ENCODE data around the gene NUDT1. TPM values are rescaled to one million over a fixed set of nuclear protein-coding genes. Genes with fewer than 3 reads are reported as not detected.

Gene NUDT1
- total and polyA plus RNA-seq, 2 donors = 37.5 to 105 TPM

GRCh38 chr7:2248984-2249694, 7.1 kb downstream of the NUDT1 start:
- H3K27me3 ChIP-seq (ENCODE audit: control insufficient read depth in 2 of 2, insufficient read depth in 1 of 2, low read length in 1 of 2) = no peaks in the 10 kb centered on the region
- DNase-seq (ENCODE audit: low read depth in 6 of 9, low spot score in 9 of 9) = peak in 1 of 9 donors; percentile 27
- H3K9me3 ChIP-seq (ENCODE audit: control insufficient read depth in 2 of 2, insufficient read depth in 1 of 2, low read length in 1 of 2) = no peaks in the 10 kb centered on the region
- H3K27ac ChIP-seq (ENCODE audit: low read depth in 1 of 2, low read length in 1 of 2) = peak overlapping the region in 1 of 2 donors; percentile 43
- peaks cover 31 to 33% of the 10 kb centered on the region in 2 donors for H3K36me3 ChIP-seq (ENCODE audit: control insufficient read depth in 2 of 2, insufficient read depth in 2 of 2, low read length in 1 of 2)
- 22% methylated on average over 24 of the region's 24 CpGs for WGBS
- H3K4me3 ChIP-seq (ENCODE audit: low read length in 2 of 2) = no peak overlapping the region
- peaks cover 12 to 49% of the 10 kb centered on the region in 2 donors for H3K4me1 ChIP-seq (ENCODE audit: control insufficient read depth in 2 of 2, insufficient read depth in 2 of 2, low read length in 2 of 2)

GRCh38 chr7:2249744-2250323, 7.8 kb downstream of the NUDT1 start:
- Histone ChIP-seq H3K27me3 (ENCODE audit: control insufficient read depth in 2 of 2, insufficient read depth in 1 of 2, low read length in 1 of 2) (no peaks in the 10 kb centered on the region), H3K4me3 (ENCODE audit: low read length in 2 of 2) (no peak overlapping the region), H3K36me3 (ENCODE audit: control insufficient read depth in 2 of 2, insufficient read depth in 2 of 2, low read length in 1 of 2) (peaks cover 33 to 34% of the 10 kb centered on the region in 2 donors), H3K4me1 (ENCODE audit: control insufficient read depth in 2 of 2, insufficient read depth in 2 of 2, low read length in 2 of 2) (peaks cover 12 to 42% of the 10 kb centered on the region in 2 donors), H3K27ac (ENCODE audit: low read depth in 1 of 2, low read length in 1 of 2) (no peak overlapping the region), H3K9me3 (ENCODE audit: control insufficient read depth in 2 of 2, insufficient read depth in 1 of 2, low read length in 1 of 2) (no peaks in the 10 kb centered on the region)
- no peak for DNase-seq (ENCODE audit: low read depth in 6 of 9, low spot score in 9 of 9)
- WGBS = 95% methylated on average over 27 of the region's 27 CpGs

- WGBS = 92% methylated on average over 10 of the region's 10 CpGs
- Histone ChIP-seq H3K9me3 (ENCODE audit: control insufficient read depth in 2 of 2, insufficient read depth in 1 of 2, low read length in 1 of 2) (no peaks in the 10 kb centered on the region), H3K4me1 (ENCODE audit: control insufficient read depth in 2 of 2, insufficient read depth in 2 of 2, low read length in 2 of 2) (peaks cover 6 to 26% of the 10 kb centered on the region in 2 donors), H3K27me3 (ENCODE audit: control insufficient read depth in 2 of 2, insufficient read depth in 1 of 2, low read length in 1 of 2) (no peaks in the 10 kb centered on the region), H3K36me3 (ENCODE audit: control insufficient read depth in 2 of 2, insufficient read depth in 2 of 2, low read length in 1 of 2) (peaks cover 23 to 33% of the 10 kb centered on the region in 2 donors), H3K27ac (ENCODE audit: low read depth in 1 of 2, low read length in 1 of 2) (no peak overlapping the region), H3K4me3 (ENCODE audit: low read length in 2 of 2) (no peak overlapping the region)
- DNase-seq (ENCODE audit: low read depth in 6 of 9, low spot score in 9 of 9) = no peak
Measured at GRCh38 chr7:2251381-2251780, 9.4 kb downstream of the NUDT1 start.

GRCh38 chr7:2251841-2252771, 10.1 kb downstream of the NUDT1 start:
- Histone ChIP-seq H3K4me1 (ENCODE audit: control insufficient read depth in 2 of 2, insufficient read depth in 2 of 2, low read length in 2 of 2) (peaks cover 4 to 19% of the 10 kb centered on the region in 2 donors), H3K27me3 (ENCODE audit: control insufficient read depth in 2 of 2, insufficient read depth in 1 of 2, low read length in 1 of 2) (no peaks in the 10 kb centered on the region), H3K9me3 (ENCODE audit: control insufficient read depth in 2 of 2, insufficient read depth in 1 of 2, low read length in 1 of 2) (no peaks in the 10 kb centered on the region), H3K27ac (ENCODE audit: low read depth in 1 of 2, low read length in 1 of 2) (no peak overlapping the region), H3K36me3 (ENCODE audit: control insufficient read depth in 2 of 2, insufficient read depth in 2 of 2, low read length in 1 of 2) (peaks cover 23 to 33% of the 10 kb centered on the region in 2 donors), H3K4me3 (ENCODE audit: low read length in 2 of 2) (no peak overlapping the region)
- 81% methylated on average over 24 of the region's 24 CpGs for WGBS
- DNase-seq (ENCODE audit: low read depth in 6 of 9, low spot score in 9 of 9) = no peak

GRCh38 chr7:2253021-2253420, 11.0 kb downstream of the NUDT1 start:
- Histone ChIP-seq H3K9me3 (ENCODE audit: control insufficient read depth in 2 of 2, insufficient read depth in 1 of 2, low read length in 1 of 2) (no peaks in the 10 kb centered on the region), H3K36me3 (ENCODE audit: control insufficient read depth in 2 of 2, insufficient read depth in 2 of 2, low read length in 1 of 2) (peaks cover 17 to 27% of the 10 kb centered on the region in 2 donors), H3K4me1 (ENCODE audit: control insufficient read depth in 2 of 2, insufficient read depth in 2 of 2, low read length in 2 of 2) (peaks cover 4 to 18% of the 10 kb centered on the region in 2 donors), H3K27me3 (ENCODE audit: control insufficient read depth in 2 of 2, insufficient read depth in 1 of 2, low read length in 1 of 2) (no peaks in the 10 kb centered on the region), H3K4me3 (ENCODE audit: low read length in 2 of 2) (no peak overlapping the region), H3K27ac (ENCODE audit: low read depth in 1 of 2, low read length in 1 of 2) (no peak overlapping the region)
- WGBS = 97% methylated on average over 9 of the region's 9 CpGs
- no peak for DNase-seq (ENCODE audit: low read depth in 6 of 9, low spot score in 9 of 9)

- Histone ChIP-seq H3K36me3 (ENCODE audit: control insufficient read depth in 2 of 2, insufficient read depth in 2 of 2, low read length in 1 of 2) (peaks cover 14 to 27% of the 10 kb centered on the region in 2 donors), H3K9me3 (ENCODE audit: control insufficient read depth in 2 of 2, insufficient read depth in 1 of 2, low read length in 1 of 2) (no peaks in the 10 kb centered on the region), H3K4me1 (ENCODE audit: control insufficient read depth in 2 of 2, insufficient read depth in 2 of 2, low read length in 2 of 2) (peaks cover 4 to 13% of the 10 kb centered on the region in 2 donors), H3K4me3 (ENCODE audit: low read length in 2 of 2) (no peak overlapping the region), H3K27ac (ENCODE audit: low read depth in 1 of 2, low read length in 1 of 2) (no peak overlapping the region), H3K27me3 (ENCODE audit: control insufficient read depth in 2 of 2, insufficient read depth in 1 of 2, low read length in 1 of 2) (no peaks in the 10 kb centered on the region)
- WGBS = 95% methylated on average over 32 of the region's 32 CpGs
- DNase-seq (ENCODE audit: low read depth in 6 of 9, low spot score in 9 of 9) = no peak
Measured at GRCh38 chr7:2253525-2254244, 11.7 kb downstream of the NUDT1 start.

- no peak overlapping the region for H3K4me3 ChIP-seq (ENCODE audit: low read length in 2 of 2)
- WGBS = 98% methylated on average over 31 of the region's 31 CpGs
- peaks cover 0 to 4% of the 10 kb centered on the region in 2 donors for H3K4me1 ChIP-seq (ENCODE audit: control insufficient read depth in 2 of 2, insufficient read depth in 2 of 2, low read length in 2 of 2)
- H3K36me3 ChIP-seq (ENCODE audit: control insufficient read depth in 2 of 2, insufficient read depth in 2 of 2, low read length in 1 of 2) = peaks cover 11 to 28% of the 10 kb centered on the region in 2 donors
- H3K27me3 ChIP-seq (ENCODE audit: control insufficient read depth in 2 of 2, insufficient read depth in 1 of 2, low read length in 1 of 2) = no peaks in the 10 kb centered on the region
- no peak for DNase-seq (ENCODE audit: low read depth in 6 of 9, low spot score in 9 of 9)
- no peak overlapping the region for H3K27ac ChIP-seq (ENCODE audit: low read depth in 1 of 2, low read length in 1 of 2)
- H3K9me3 ChIP-seq (ENCODE audit: control insufficient read depth in 2 of 2, insufficient read depth in 1 of 2, low read length in 1 of 2) = no peaks in the 10 kb centered on the region
Measured at GRCh38 chr7:2254429-2255144, 12.6 kb downstream of the NUDT1 start.

All from thymus (tissue), 11 donors.